Loucy (cell line): Measurements from ENCODE around the gene TRERF1.

Experiments used
- H2AFZ ChIP-seq: fragments of 200-600 bp; sonication (generic); 2 replicates; pipeline ENCODE4 v1.6.0; 2016; ENCODE audit warnings: antibody characterized with exemption, mild to moderate bottlenecking, low read length, moderate library complexity
- H3F3A ChIP-seq: fragments of 200-600 bp; 2 replicates; pipeline ENCODE4 v1.6.0; 2016; ENCODE audit warnings: antibody characterized with exemption, low read depth, mild to moderate bottlenecking
- H3K27me3 ChIP-seq: fragments of 200-600 bp; sonication (generic); 2 replicates; pipeline ENCODE4 v1.6.1; 2014; ENCODE audit warnings: low read length, mild to moderate bottlenecking; ENCODE audit not compliant: insufficient read depth, poor library complexity, severe bottlenecking
- H3K36me3 ChIP-seq: fragments of 200-600 bp; sonication (generic); 2 replicates; pipeline ENCODE4 v1.6.1; 2016; ENCODE audit warnings: low read length; ENCODE audit not compliant: insufficient read depth
- H3K4me1 ChIP-seq: fragments of 200-600 bp; sonication (generic); 2 replicates; pipeline ENCODE4 v1.5.1; 2014; ENCODE audit warnings: low read length, mild to moderate bottlenecking; ENCODE audit not compliant: insufficient read depth, poor library complexity, severe bottlenecking
- H3K4me2 ChIP-seq: fragments of 200-600 bp; sonication (generic); 2 replicates; pipeline ENCODE4 v1.6.0; 2014; ENCODE audit warnings: antibody characterized with exemption, low read length, low read depth, mild to moderate bottlenecking; ENCODE audit not compliant: poor library complexity, severe bottlenecking
- H3K4me3 ChIP-seq: fragments of 200-600 bp; sonication (generic); 2 replicates; pipeline ENCODE4 v1.5.1; 2014; ENCODE audit warnings: low read length, mild to moderate bottlenecking, mixed read lengths; ENCODE audit not compliant: poor library complexity, severe bottlenecking
- H3K79me2 ChIP-seq: fragments of 200-600 bp; sonication (generic); 2 replicates; pipeline ENCODE4 v1.6.1; 2014; ENCODE audit warnings: low read length; ENCODE audit not compliant: insufficient read depth
- H3K9ac ChIP-seq: fragments of 200-600 bp; sonication (generic); 2 replicates; pipeline ENCODE4 v1.6.0; 2014; ENCODE audit warnings: mild to moderate bottlenecking, low read depth, low read length, moderate library complexity; ENCODE audit not compliant: poor library complexity, severe bottlenecking
- H3K9me2 ChIP-seq: fragments of 200-600 bp; sonication (generic); replicated peaks from 2 replicates; pipeline ENCODE4 v1.6.1; 2016; ENCODE audit warnings: low read depth, low read length, mixed read lengths
- H3K9me3 ChIP-seq: fragments of 200-600 bp; sonication (generic); 2 replicates; pipeline ENCODE4 v1.6.1; 2014; ENCODE audit warnings: mild to moderate bottlenecking, antibody characterized with exemption, low read length, low read depth; ENCODE audit not compliant: insufficient read depth
- H4K20me1 ChIP-seq: fragments of 200-600 bp; sonication (generic); 2 replicates; pipeline ENCODE4 v1.6.0; 2014; ENCODE audit warnings: antibody characterized with exemption, low read length, mild to moderate bottlenecking; ENCODE audit not compliant: insufficient read depth, poor library complexity, severe bottlenecking
- CTCF ChIP-seq: fragments of 200-600 bp; sonication (generic); conservative IDR thresholded peaks from 2 replicates; pipeline ENCODE4 v1.5.1; 2014; ENCODE audit warnings: mild to moderate bottlenecking, antibody characterized with exemption, low read length
- EZH2phosphoT487 ChIP-seq: fragments of 200-600 bp; IDR thresholded peaks from 2 replicates; pipeline ENCODE4 v1.6.1; 2018; ENCODE audit warnings: antibody characterized with exemption, mild to moderate bottlenecking, moderate library complexity, borderline replicate concordance

The TRERF1 gene

GRCh38 chr6:42361036-42361435, 90.7 kb downstream of the TRERF1 start:
- no peaks in the 10 kb centered on the region for H3F3A ChIP-seq
- H3K9me2 ChIP-seq: no peaks in the 10 kb centered on the region
- peaks cover 7% of the 10 kb centered on the region for H3K4me1 ChIP-seq
- H3K9ac ChIP-seq: no peak overlapping the region
- peaks cover 25% of the 10 kb centered on the region for H3K79me2 ChIP-seq
- no peaks in the 10 kb centered on the region for H3K9me3 ChIP-seq
- no peaks in the 10 kb centered on the region for H4K20me1 ChIP-seq
- no peaks in the 10 kb centered on the region for H3K27me3 ChIP-seq
- H2AFZ ChIP-seq: no peak overlapping the region
- no peak overlapping the region for H3K4me2 ChIP-seq
- H3K36me3 ChIP-seq: peaks cover 18% of the 10 kb centered on the region; the same call in 1 of the 2 replicates
- H3K4me3 ChIP-seq: no peak overlapping the region
- TF ChIP-seq EZH2phosphoT487 (no peak), CTCF (no peak)

GRCh38 chr6:42359021-42359420, 92.7 kb downstream of the TRERF1 start:
- H3K4me2 ChIP-seq: no peak overlapping the region
- no peaks in the 10 kb centered on the region for H4K20me1 ChIP-seq

GRCh38 chr6:42355416-42355815, 96.3 kb downstream of the TRERF1 start:
- no peaks in the 10 kb centered on the region for H3K9me2 ChIP-seq
- no peak overlapping the region for H3K9ac ChIP-seq
- no peak overlapping the region for H3K4me2 ChIP-seq
- TF ChIP-seq EZH2phosphoT487 (no peak), CTCF (no peak)
- no peak overlapping the region for H2AFZ ChIP-seq
- H3K27me3 ChIP-seq: no peaks in the 10 kb centered on the region
- peaks cover 18% of the 10 kb centered on the region; the same call in 1 of the 2 replicates for H3K36me3 ChIP-seq
- H3K79me2 ChIP-seq: peaks cover 14% of the 10 kb centered on the region; the same call in 1 of the 2 replicates
- no peaks in the 10 kb centered on the region for H4K20me1 ChIP-seq
- no peaks in the 10 kb centered on the region for H3K4me1 ChIP-seq
- no peaks in the 10 kb centered on the region for H3F3A ChIP-seq
- no peaks in the 10 kb centered on the region for H3K9me3 ChIP-seq
- no peak overlapping the region for H3K4me3 ChIP-seq

More at GRCh38 chr6:42359021-42359420, 92.7 kb downstream of the TRERF1 start:
- H3K9me3 ChIP-seq: no peaks in the 10 kb centered on the region
- no peaks in the 10 kb centered on the region for H3K9me2 ChIP-seq
- no peak overlapping the region for H2AFZ ChIP-seq
- H3K36me3 ChIP-seq: peaks cover 25% of the 10 kb centered on the region; the same call in 1 of the 2 replicates
- peaks cover 4% of the 10 kb centered on the region for H3K4me1 ChIP-seq
- no peaks in the 10 kb centered on the region for H3K27me3 ChIP-seq
- H3F3A ChIP-seq: no peaks in the 10 kb centered on the region
- TF ChIP-seq EZH2phosphoT487: no peak
- TF ChIP-seq CTCF: no peak
- no peak overlapping the region for H3K9ac ChIP-seq
- no peak overlapping the region for H3K4me3 ChIP-seq
- peaks cover 18% of the 10 kb centered on the region; the same call in 1 of the 2 replicates for H3K79me2 ChIP-seq
